NCI-H1930 (cell line): ENCODE measurements around the gene ASIP.
A peak's percentile ranks its signal among the peaks of the same experiment; 100 is the strongest.

Experiments used
- DNase-seq, 2 experiments: peaks; one replicate each; lab custom pipeline; 2025; lab: John Stamatoyannopoulos, UW

Gene ASIP

GRCh38 chr20:34312024-34312460 is 70.8 kb downstream of the ASIP start:
- peak in 1 of 2 experiments; percentile 48 for DNase-seq

- DNase-seq, result peak; percentile 91 to 92
Observed at GRCh38 chr20:34312544-34313217, 71.5 kb downstream of the ASIP start.

DNA sequence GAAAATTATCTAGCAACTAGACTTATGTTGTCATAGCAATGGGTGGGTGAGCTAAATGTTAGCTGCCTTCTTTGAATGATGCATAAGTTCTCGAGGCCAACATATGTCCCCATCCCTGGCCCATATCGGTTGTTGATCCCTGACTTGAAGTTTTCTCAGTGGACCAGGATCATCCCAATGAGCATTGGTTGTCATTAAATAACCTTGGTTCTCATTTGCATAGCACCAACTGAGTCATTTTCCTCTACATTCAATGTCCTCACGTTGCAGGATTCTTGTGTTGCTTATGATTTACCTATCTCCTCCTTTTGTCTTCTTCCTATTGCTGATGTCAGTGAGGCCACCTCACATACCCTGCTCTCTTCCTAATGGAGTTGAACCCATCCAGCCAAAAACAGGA is 74.0 kb downstream of the ASIP start:
- DNase-seq, result no peak

- DNase-seq, result no peak
Observed at GRCh38 chr20:34316196-34316814, 75.1 kb downstream of the ASIP start.
